ENCODE measurements around the gene PDLIM7. TPM values are rescaled to one million over a fixed set of nuclear protein-coding genes. Genes with fewer than 3 reads are reported as not detected.

Gene PDLIM7
- total RNA-seq, 4 donors from 2014 or later = 316 to 1,085 (median 575) TPM

GRCh38 chr5:177453852-177454396 is 43.5 kb downstream of the PDLIM7 start:
- no peak for TF ChIP-seq POLR2A (IDR thresholded peaks at IDR 0.05; ENCODE audit: low read depth)
- TF ChIP-seq EP300 (IDR thresholded peaks at IDR 0.05) = no peak
- TF ChIP-seq CTCF (IDR thresholded peaks at IDR 0.05) = no peak
- no peak for TF ChIP-seq POLR2AphosphoS5 (IDR thresholded peaks at IDR 0.05)
- Histone ChIP-seq H3K4me3 (peak overlapping the region; percentile 62 to 73 (median 68)), H3K27me3 (peaks cover 0 to 44% (median 5%) of the 10 kb centered on the region in 4 donors), H3K4me1 (peaks cover 25 to 49% (median 44%) of the 10 kb centered on the region in 4 donors), H3K27ac (replicated peaks in 1 of 4) (peak overlapping the region; percentile 70 to 83 (median 79)), H3K9me3 (no peaks in the 10 kb centered on the region), H3K36me3 (peaks cover 0 to 23% (median 15%) of the 10 kb centered on the region in 4 donors)
- intact Hi-C loops (cut with DNase I) = loop anchor here (1.0 to 10.0 kb wide), 5 partner anchors 27 to 139 kb away; partner anchors contain the start of genes GRK6 and MXD3
- WGBS = 7% methylated on average over 30 of the region's 31 CpGs
- DNase-seq (ENCODE audit: extremely low spot score) = no peak

- Histone ChIP-seq H3K4me1 (peaks cover 31 to 49% (median 46%) of the 10 kb centered on the region in 4 donors), H3K27ac (replicated peaks in 1 of 4) (no peak overlapping the region), H3K9me3 (no peaks in the 10 kb centered on the region), H3K4me3 (no peak overlapping the region), H3K36me3 (peaks cover 0 to 13% (median 5%) of the 10 kb centered on the region in 4 donors), H3K27me3 (peaks cover 0 to 54% (median 6%) of the 10 kb centered on the region in 4 donors)
- 82% methylated on average over 16 of the region's 17 CpGs for WGBS
- intact Hi-C loops (cut with DNase I) = loop anchor here (10.0 kb wide), 1 partner anchor 138 kb away; the partner anchor contains the start of gene MXD3
- TF ChIP-seq POLR2AphosphoS5 (IDR thresholded peaks at IDR 0.05) = no peak
- TF ChIP-seq POLR2A (IDR thresholded peaks at IDR 0.05; ENCODE audit: low read depth) = no peak
- TF ChIP-seq EP300 (IDR thresholded peaks at IDR 0.05) = no peak
- TF ChIP-seq CTCF (IDR thresholded peaks at IDR 0.05) = no peak
- DNase-seq (ENCODE audit: extremely low spot score) = no peak
These were observed 44.4 kb downstream of the PDLIM7 start for GRCh38 chr5:177452688-177453638.

- 87% methylated on average over 8 of the region's 10 CpGs for WGBS
- H3K27me3 ChIP-seq = peaks cover 0 to 71% (median 9%) of the 10 kb centered on the region in 4 donors
These were observed 46.6 kb downstream of the PDLIM7 start for GRCh38 chr5:177450667-177451424.

More at GRCh38 chr5:177450667-177451424, 46.6 kb downstream of the PDLIM7 start:
- intact Hi-C loops (cut with DNase I) = loop anchor here (10.0 kb wide), 1 partner anchor 136 kb away; the partner anchor contains the start of gene MXD3
- H3K27ac ChIP-seq (replicated peaks in 1 of 4) = no peak overlapping the region
- no peaks in the 10 kb centered on the region for H3K9me3 ChIP-seq
- H3K36me3 ChIP-seq = no peaks in the 10 kb centered on the region
- no peak overlapping the region for H3K4me3 ChIP-seq
- peaks cover 33 to 49% (median 47%) of the 10 kb centered on the region in 4 donors for H3K4me1 ChIP-seq
- DNase-seq (ENCODE audit: extremely low spot score) = no peak
- no peak for TF ChIP-seq POLR2AphosphoS5 (IDR thresholded peaks at IDR 0.05)
- no peak for TF ChIP-seq POLR2A (IDR thresholded peaks at IDR 0.05; ENCODE audit: low read depth)
- no peak for TF ChIP-seq CTCF (IDR thresholded peaks at IDR 0.05)
- TF ChIP-seq EP300 (IDR thresholded peaks at IDR 0.05) = no peak
